ENCODE results near the gene TRABD.
"Not testable (repeated sequence)": the region's sequence is repeated elsewhere in the genome, so short reads cannot be mapped to it uniquely, and the experiment has no call there.

The TRABD gene

GRCh38 chr22:50189849-50190181, 4.1 kb downstream of the TRABD start:
- DNase-seq: no peak

- DNase-seq: peak; percentile 81
These were observed 4.6 kb downstream of the TRABD start for GRCh38 chr22:50190182-50190940.

- DNase-seq: peak; percentile 81
These were observed 5.4 kb downstream of the TRABD start for GRCh38 chr22:50190941-50191741.

GRCh38 chr22:50192436-50193204, 6.9 kb downstream of the TRABD start:
- peak; percentile 46 for DNase-seq

GRCh38 chr22:50193621-50194020, 7.9 kb downstream of the TRABD start:
- no peak for DNase-seq

GRCh38 chr22:50194037-50194805, 8.5 kb downstream of the TRABD start:
- DNase-seq: no peak

GRCh38 chr22:50196256-50196655, 10.5 kb downstream of the TRABD start:
- DNase-seq: no peak

GRCh38 chr22:50197000-50197800, 11.5 kb downstream of the TRABD start:
- no peak for DNase-seq

GRCh38 chr22:50197856-50198623, 12.3 kb downstream of the TRABD start:
- DNase-seq: no peak

- no peak for DNase-seq
These were observed 12.9 kb downstream of the TRABD start for GRCh38 chr22:50198624-50199017.

GRCh38 chr22:50199251-50199721, 13.6 kb downstream of the TRABD start:
- no peak for DNase-seq

- no peak for DNase-seq
These were observed 14.2 kb downstream of the TRABD start for GRCh38 chr22:50199829-50200460.

- DNase-seq: peak; percentile 89
These were observed 14.9 kb downstream of the TRABD start, which contains the start of gene SELENOO for GRCh38 chr22:50200461-50201190. TSS of gene SELENOO (plus strand) at chr22:50201011. CDS start at chr22:50201037, 26 bp downstream.

- no peak for DNase-seq
These were observed 15.7 kb downstream of the TRABD start for GRCh38 chr22:50201191-50202129.

- no peak for DNase-seq
These were observed 16.5 kb downstream of the TRABD start for GRCh38 chr22:50202130-50202666.

- no peak for DNase-seq
These were observed 17.6 kb downstream of the TRABD start for GRCh38 chr22:50203288-50203687.

- no peak for DNase-seq
These were observed 18.9 kb downstream of the TRABD start for GRCh38 chr22:50204571-50204970.

GRCh38 chr22:50204998-50205397, 19.3 kb downstream of the TRABD start:
- DNase-seq: not testable (repeated sequence)
